GM12878 (cell line): ENCODE data around the gene NOVA1. TPM values are rescaled to one million over a fixed set of nuclear protein-coding genes. Genes with fewer than 3 reads are reported as not detected.

Experiments used
- ATAC-seq: fragments of 200-7000 bp; cut with Tn5 transposase; 3 replicates; pipeline ENCODE4 v1.9.1; 2020; ENCODE audit warnings: mild to moderate bottlenecking, moderate library complexity
- BruUV-seq: library from RNA; stranded (reverse); fragments of 400-500 nt; replicated peaks from 2 replicates; lab custom pipeline; 2021; lab: Mats Ljungman, UMichigan
- CTCF ChIA-PET: fragments of 300-600 bp; sonication (Branson Sonifier 250); formaldehyde crosslinking; extraction: SDS; loops from one replicate; lab custom pipeline; 2021; ENCODE audit warnings: inconsistent platforms; lab: Yijun Ruan, JAX
- POLR2A ChIA-PET: fragments of 350-600 bp; formaldehyde crosslinking; extraction: SDS; loops from one replicate; lab custom pipeline; 2021; ENCODE audit warnings: inconsistent platforms; lab: Charles Lee
- RAD21 ChIA-PET: fragments of 300-600 bp; sonication (Branson Sonifier 250); formaldehyde crosslinking; loops from one replicate; lab custom pipeline; 2023; ENCODE audit warnings: antibody characterized with exemption; ENCODE audit not compliant: unreplicated experiment; lab: Charles Lee
- SMC1A ChIA-PET: fragments of 300-600 bp; sonication (Branson Sonifier 250); formaldehyde crosslinking; loops from one replicate; lab custom pipeline; 2023; ENCODE audit not compliant: unreplicated experiment, uncharacterized antibody; lab: Charles Lee
- DNase-seq: peaks from one replicate; pipeline ENCODE4 v3.0.0-alpha.2; 2011; ENCODE audit warnings: low read depth, low spot score
- FAIRE-seq: peaks from 3 replicates; lab custom pipeline; 2011; peaks lifted over from hg19 to GRCh38; lab: Jason Lieb, UNC
- H2AFZ ChIP-seq: 2 replicates; pipeline ENCODE4 v1.6.0; 2011; ENCODE audit warnings: low read depth, low read length, control low read depth; ENCODE audit not compliant: control insufficient read depth
- H3K27ac ChIP-seq: 2 replicates; pipeline ENCODE4 v1.5.1; 2011; ENCODE audit warnings: control low read depth; ENCODE audit not compliant: control insufficient read depth, insufficient read depth
- H3K27me3 ChIP-seq, 2 experiments: replicated peaks in 1 of 2; 2 replicates each; pipeline versions ENCODE4 v1.6.0 to v1.6.1; 2011; ENCODE audit warnings: low read length in 1 of 2; ENCODE audit not compliant: control insufficient read depth in 2 of 2, insufficient read depth in 2 of 2
- H3K36me3 ChIP-seq, 2 experiments: 2 replicates each; pipeline ENCODE4 v1.5.1; 2011; ENCODE audit warnings: low read length in 1 of 2; ENCODE audit not compliant: control insufficient read depth in 2 of 2, insufficient read depth in 2 of 2
- H3K4me1 ChIP-seq: 2 replicates; pipeline ENCODE4 v1.6.1; 2011; ENCODE audit warnings: mild to moderate bottlenecking, low read length, moderate library complexity, mixed read lengths; ENCODE audit not compliant: control insufficient read depth, insufficient read depth
- H3K4me2 ChIP-seq: 2 replicates; pipeline ENCODE4 v1.6.0; 2011; ENCODE audit warnings: control low read depth; ENCODE audit not compliant: control insufficient read depth, insufficient read depth
- H3K4me3 ChIP-seq: fragments of 200-600 bp; sonication (generic); 2 replicates; pipeline ENCODE4 v1.5.1; 2016
- H3K79me2 ChIP-seq: 2 replicates; pipeline ENCODE4 v1.6.0; 2011; ENCODE audit warnings: low read length; ENCODE audit not compliant: control insufficient read depth, insufficient read depth
- H3K9ac ChIP-seq: 2 replicates; pipeline ENCODE4 v1.8.0; 2011; ENCODE audit warnings: low read length, control low read depth, mixed read lengths; ENCODE audit not compliant: control insufficient read depth, insufficient read depth
- H3K9me3 ChIP-seq: replicated peaks from 3 replicates; pipeline ENCODE4 v1.5.1; 2011; ENCODE audit warnings: mild to moderate bottlenecking, low read length; ENCODE audit not compliant: control insufficient read depth, insufficient read depth
- H4K20me1 ChIP-seq: 2 replicates; pipeline ENCODE4 v1.6.0; 2011; ENCODE audit not compliant: control insufficient read depth, insufficient read depth
- BCL11A ChIP-seq: IDR thresholded peaks from 2 replicates; pipeline ENCODE4 v1.6.1; 2011; ENCODE audit warnings: low read depth, low read length
- EZH2 ChIP-seq: IDR thresholded peaks from 2 replicates; pipeline ENCODE4 v1.6.1; 2012; ENCODE audit warnings: low read depth, mild to moderate bottlenecking, control low read depth, inconsistent platforms, low read length, borderline replicate concordance; ENCODE audit not compliant: control insufficient read depth
- GABPA ChIP-seq: IDR thresholded peaks from 2 replicates; pipeline ENCODE4 v1.6.1; 2014; ENCODE audit warnings: antibody characterized with exemption, low read depth, mild to moderate bottlenecking, inconsistent platforms
- HDAC6 ChIP-seq: fragments of 200-600 bp; sonication (generic); IDR thresholded peaks from one replicate; pipeline ENCODE4 v1.8.0; 2017; ENCODE audit warnings: antibody characterized with exemption; ENCODE audit not compliant: unreplicated experiment
- NFYA ChIP-seq: IDR thresholded peaks from 2 replicates; pipeline ENCODE4 v1.6.1; 2011; ENCODE audit warnings: low read depth, mild to moderate bottlenecking, low read length, improper control_type of control experiment, borderline replicate concordance
- RAD51 ChIP-seq: fragments of 450-650 bp; IDR thresholded peaks from 2 replicates; pipeline ENCODE4 v1.6.1; 2016; ENCODE audit warnings: moderate library complexity, mild to moderate bottlenecking, inconsistent platforms
- RB1 ChIP-seq: fragments of 450-650 bp; formaldehyde crosslinking; IDR thresholded peaks from 2 replicates; pipeline ENCODE4 v1.6.1; 2017; ENCODE audit warnings: mild to moderate bottlenecking, borderline replicate concordance
- TCF12 ChIP-seq: IDR thresholded peaks from 2 replicates; pipeline ENCODE4 v1.6.1; 2011; ENCODE audit warnings: low read depth, mild to moderate bottlenecking, low read length
- ZBED1 ChIP-seq: IDR thresholded peaks from 2 replicates; pipeline ENCODE4 v1.6.1; 2016; ENCODE audit warnings: borderline replicate concordance
- WGBS: methylation state at CpG from one replicate; pipeline ENCODE4 v1.1.6; 2016; ENCODE audit warnings: low lambda C conversion rate; ENCODE audit not compliant: insufficient replicate concordance, insufficient coverage; ENCODE audit errors: missing lambda C conversion rate; 5-methylcytosine and 5-hydroxymethylcytosine counted together
- in situ Hi-C: fragments of 300-500 bp; cut with MboI; formaldehyde crosslinking; loops from 9 replicates; pipeline ENCODE4 v1.14.3; 2018; ENCODE audit warnings: mixed read lengths
- intact Hi-C: fragments of 100-400 bp; cut with micrococcal nuclease; formaldehyde crosslinking; loops from one replicate; pipeline ENCODE4 v1.14.2; 2022; ENCODE audit not compliant: unreplicated experiment
- polyA plus RNA-seq, 11 experiments: library from polyadenylated mRNA; depleted of rRNA in 4 of 11; unstranded in 6 of 11; stranded (reverse) in 5 of 11; fragments of >200 nt; fragmentation: Nextera tagmentation in 4 of 11; fragmentation: Illumina TruSeq in 1 of 11; extraction: Ambion mirVana in 4 of 11; extraction: Trizol in 1 of 11; gene quantifications; 1 replicate in 1 of 11; 2 replicates in 10 of 11; pipeline versions ENCODE4 v1.2.1 to v1.2.3, GENCODE V29; 2011 to 2016; ENCODE audit warnings: inconsistent platforms in 2 of 11, missing spikeins in 2 of 11, low read depth in 1 of 11
- total RNA-seq, 4 experiments: library from RNA; depleted of rRNA in 3 of 4; stranded (reverse); fragments of >200 nt in 3 of 4; fragmentation: Illumina TruSeq in 1 of 4; extraction: Trizol in 1 of 4; gene quantifications; 2 replicates each; pipeline versions ENCODE4 v1.2.1 to v1.2.3, GENCODE V29; 2013 to 2021
- TF ChIP-seq, protein P1 (sequence below): fragments of 450-650 bp; IDR thresholded peaks from 2 replicates; pipeline ENCODE4 v1.6.1; 2018; ENCODE audit warnings: borderline replicate concordance, mild to moderate bottlenecking; ENCODE audit not compliant: partially characterized antibody
- TF ChIP-seq, protein P2 (sequence below): fragments of 450-650 bp; IDR thresholded peaks from 2 replicates; pipeline ENCODE4 v1.6.1; 2018; ENCODE audit warnings: mild to moderate bottlenecking, low read depth, moderate library complexity; ENCODE audit not compliant: partially characterized antibody
- TF ChIP-seq, protein P3 (sequence below): fragments of 450-650 bp; IDR thresholded peaks from 2 replicates; pipeline ENCODE4 v1.6.1; 2017; ENCODE audit warnings: mild to moderate bottlenecking, moderate library complexity

The NOVA1 gene
- total and polyA plus RNA-seq, 10 of the 15 experiments (the other 5 are each of a cell fraction or from before 2014, with no cell fraction given): 0.05 to 0.41 TPM; not detected in 8

DNA sequence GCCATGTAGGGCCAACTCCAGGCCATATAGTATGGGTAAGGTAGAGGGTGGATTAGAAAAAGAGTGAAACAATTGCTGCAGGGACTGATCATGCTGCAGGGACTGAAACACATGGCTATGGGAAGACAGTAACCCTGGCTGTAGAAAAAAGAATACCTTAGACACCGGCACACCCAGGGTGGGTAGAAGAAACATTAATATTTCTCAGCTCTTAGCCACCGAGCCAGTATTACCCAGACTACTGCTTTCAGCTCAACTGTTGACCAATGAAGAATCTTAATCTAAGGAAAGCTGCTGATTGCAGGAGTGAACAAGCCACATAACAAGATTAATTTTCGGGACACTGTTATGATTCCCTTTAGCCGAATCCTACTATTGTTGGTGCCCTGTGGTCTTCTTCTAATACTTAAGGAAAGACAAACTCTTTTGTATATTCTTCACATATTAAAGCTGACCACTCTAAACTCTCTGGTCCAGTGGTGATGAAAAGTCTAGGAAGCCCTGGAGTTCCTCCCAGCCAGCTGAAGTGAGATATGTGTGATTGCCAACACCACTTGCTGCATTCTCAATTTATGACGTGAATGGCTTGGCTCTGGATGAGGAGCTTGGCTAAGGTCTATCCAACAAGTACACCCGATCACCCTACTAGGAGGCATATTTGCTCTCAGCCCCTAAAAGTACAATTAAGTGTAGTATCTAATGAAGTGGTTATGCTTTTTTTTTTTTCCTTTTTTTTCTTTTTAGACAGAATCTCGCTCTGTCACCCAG is 69.2 kb downstream of the NOVA1 start (continued):
- TF ChIP-seq, protein P1, sequence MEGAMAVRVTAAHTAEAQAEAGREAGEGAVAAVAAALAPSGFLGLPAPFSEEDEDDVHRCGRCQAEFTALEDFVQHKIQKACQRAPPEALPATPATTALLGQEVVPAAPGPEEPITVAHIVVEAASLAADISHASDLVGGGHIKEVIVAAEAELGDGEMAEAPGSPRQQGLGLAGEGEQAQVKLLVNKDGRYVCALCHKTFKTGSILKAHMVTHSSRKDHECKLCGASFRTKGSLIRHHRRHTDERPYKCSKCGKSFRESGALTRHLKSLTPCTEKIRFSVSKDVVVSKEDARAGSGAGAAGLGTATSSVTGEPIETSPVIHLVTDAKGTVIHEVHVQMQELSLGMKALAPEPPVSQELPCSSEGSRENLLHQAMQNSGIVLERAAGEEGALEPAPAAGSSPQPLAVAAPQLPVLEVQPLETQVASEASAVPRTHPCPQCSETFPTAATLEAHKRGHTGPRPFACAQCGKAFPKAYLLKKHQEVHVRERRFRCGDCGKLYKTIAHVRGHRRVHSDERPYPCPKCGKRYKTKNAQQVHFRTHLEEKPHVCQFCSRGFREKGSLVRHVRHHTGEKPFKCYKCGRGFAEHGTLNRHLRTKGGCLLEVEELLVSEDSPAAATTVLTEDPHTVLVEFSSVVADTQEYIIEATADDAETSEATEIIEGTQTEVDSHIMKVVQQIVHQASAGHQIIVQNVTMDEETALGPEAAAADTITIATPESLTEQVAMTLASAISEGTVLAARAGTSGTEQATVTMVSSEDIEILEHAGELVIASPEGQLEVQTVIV: no peak
- no peak for TF ChIP-seq RB1
- TF ChIP-seq, protein P2, sequence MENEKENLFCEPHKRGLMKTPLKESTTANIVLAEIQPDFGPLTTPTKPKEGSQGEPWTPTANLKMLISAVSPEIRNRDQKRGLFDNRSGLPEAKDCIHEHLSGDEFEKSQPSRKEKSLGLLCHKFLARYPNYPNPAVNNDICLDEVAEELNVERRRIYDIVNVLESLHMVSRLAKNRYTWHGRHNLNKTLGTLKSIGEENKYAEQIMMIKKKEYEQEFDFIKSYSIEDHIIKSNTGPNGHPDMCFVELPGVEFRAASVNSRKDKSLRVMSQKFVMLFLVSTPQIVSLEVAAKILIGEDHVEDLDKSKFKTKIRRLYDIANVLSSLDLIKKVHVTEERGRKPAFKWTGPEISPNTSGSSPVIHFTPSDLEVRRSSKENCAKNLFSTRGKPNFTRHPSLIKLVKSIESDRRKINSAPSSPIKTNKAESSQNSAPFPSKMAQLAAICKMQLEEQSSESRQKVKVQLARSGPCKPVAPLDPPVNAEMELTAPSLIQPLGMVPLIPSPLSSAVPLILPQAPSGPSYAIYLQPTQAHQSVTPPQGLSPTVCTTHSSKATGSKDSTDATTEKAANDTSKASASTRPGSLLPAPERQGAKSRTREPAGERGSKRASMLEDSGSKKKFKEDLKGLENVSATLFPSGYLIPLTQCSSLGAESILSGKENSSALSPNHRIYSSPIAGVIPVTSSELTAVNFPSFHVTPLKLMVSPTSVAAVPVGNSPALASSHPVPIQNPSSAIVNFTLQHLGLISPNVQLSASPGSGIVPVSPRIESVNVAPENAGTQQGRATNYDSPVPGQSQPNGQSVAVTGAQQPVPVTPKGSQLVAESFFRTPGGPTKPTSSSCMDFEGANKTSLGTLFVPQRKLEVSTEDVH: no peak

DNA sequence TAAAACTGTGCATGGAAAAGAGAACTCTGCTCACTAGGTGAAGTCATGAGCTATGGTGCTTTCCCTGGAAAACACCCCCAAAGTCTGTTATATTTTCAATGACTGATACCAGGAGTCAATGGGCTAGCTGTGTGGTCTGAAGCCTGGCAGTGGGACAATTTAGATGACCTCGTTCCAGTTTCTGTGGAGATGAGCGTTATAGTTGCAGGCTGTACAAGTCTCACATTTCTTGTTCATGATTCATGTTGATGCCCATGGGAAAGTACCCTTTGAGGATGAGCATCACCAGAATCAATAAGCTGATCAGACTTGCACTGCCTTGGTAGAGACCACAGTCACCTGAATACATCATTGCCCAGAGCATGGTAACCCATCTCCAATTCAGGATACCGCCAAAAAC is 70.7 kb downstream of the NOVA1 start:
- Histone ChIP-seq H3K4me1 (no peaks in the 10 kb centered on the region), H3K4me2 (no peak overlapping the region), H3K27ac (no peak overlapping the region), H3K9ac (no peak overlapping the region), H3K9me3 (no peaks in the 10 kb centered on the region), H3K4me3 (no peak overlapping the region), H2AFZ (no peak overlapping the region), H3K79me2 (no peaks in the 10 kb centered on the region), H3K36me3 (no peaks in the 10 kb centered on the region), H4K20me1 (no peaks in the 10 kb centered on the region), H3K27me3 (no peaks in the 10 kb centered on the region)
- ATAC-seq: no peak
- TF ChIP-seq HDAC6: no peak
- TF ChIP-seq TCF12: no peak
- no peak for TF ChIP-seq ZBED1
- TF ChIP-seq RAD51: no peak
- TF ChIP-seq BCL11A: no peak
- no peak for TF ChIP-seq EZH2
- no peak for TF ChIP-seq GABPA
- TF ChIP-seq, protein P3, sequence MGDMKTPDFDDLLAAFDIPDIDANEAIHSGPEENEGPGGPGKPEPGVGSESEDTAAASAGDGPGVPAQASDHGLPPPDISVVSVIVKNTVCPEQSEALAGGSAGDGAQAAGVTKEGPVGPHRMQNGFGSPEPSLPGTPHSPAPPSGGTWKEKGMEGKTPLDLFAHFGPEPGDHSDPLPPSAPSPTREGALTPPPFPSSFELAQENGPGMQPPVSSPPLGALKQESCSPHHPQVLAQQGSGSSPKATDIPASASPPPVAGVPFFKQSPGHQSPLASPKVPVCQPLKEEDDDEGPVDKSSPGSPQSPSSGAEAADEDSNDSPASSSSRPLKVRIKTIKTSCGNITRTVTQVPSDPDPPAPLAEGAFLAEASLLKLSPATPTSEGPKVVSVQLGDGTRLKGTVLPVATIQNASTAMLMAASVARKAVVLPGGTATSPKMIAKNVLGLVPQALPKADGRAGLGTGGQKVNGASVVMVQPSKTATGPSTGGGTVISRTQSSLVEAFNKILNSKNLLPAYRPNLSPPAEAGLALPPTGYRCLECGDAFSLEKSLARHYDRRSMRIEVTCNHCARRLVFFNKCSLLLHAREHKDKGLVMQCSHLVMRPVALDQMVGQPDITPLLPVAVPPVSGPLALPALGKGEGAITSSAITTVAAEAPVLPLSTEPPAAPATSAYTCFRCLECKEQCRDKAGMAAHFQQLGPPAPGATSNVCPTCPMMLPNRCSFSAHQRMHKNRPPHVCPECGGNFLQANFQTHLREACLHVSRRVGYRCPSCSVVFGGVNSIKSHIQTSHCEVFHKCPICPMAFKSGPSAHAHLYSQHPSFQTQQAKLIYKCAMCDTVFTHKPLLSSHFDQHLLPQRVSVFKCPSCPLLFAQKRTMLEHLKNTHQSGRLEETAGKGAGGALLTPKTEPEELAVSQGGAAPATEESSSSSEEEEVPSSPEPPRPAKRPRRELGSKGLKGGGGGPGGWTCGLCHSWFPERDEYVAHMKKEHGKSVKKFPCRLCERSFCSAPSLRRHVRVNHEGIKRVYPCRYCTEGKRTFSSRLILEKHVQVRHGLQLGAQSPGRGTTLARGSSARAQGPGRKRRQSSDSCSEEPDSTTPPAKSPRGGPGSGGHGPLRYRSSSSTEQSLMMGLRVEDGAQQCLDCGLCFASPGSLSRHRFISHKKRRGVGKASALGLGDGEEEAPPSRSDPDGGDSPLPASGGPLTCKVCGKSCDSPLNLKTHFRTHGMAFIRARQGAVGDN: no peak
- TF ChIP-seq NFYA: no peak
- in situ Hi-C loops: no loop called here
- POLR2A ChIA-PET: no interaction called here
- RAD21 ChIA-PET: no interaction called here
- SMC1A ChIA-PET: no interaction called here
- no peak for FAIRE-seq
- intact Hi-C loops: no loop called here
- 3% methylated on average over 3 of the region's 3 CpGs for WGBS
- no peak for DNase-seq
- BruUV-seq: no TSS peak
- CTCF ChIA-PET: interaction anchor here (0.7 kb wide), 1 partner anchor 33 kb away, joined by 5 read pairs; no protein-coding TSS in a partner anchor
